Measurements from ENCODE around the gene KIAA1217. TPM values are rescaled to one million over a fixed set of nuclear protein-coding genes. Genes with fewer than 3 reads are reported as not detected.

Gene KIAA1217
- total RNA-seq, 1 experiment from 2014 or later, result 48.3 TPM

GRCh38 chr10:24299578-24300260, 90.8 kb downstream of the KIAA1217 start:
- peak; percentile 23 for DNase-seq (ENCODE audit: unreplicated experiment)
- Mint-ChIP-seq H3K27ac (ENCODE audit: low read depth, unreplicated experiment) (peak overlapping the region; percentile 73), H3K4me1 (ENCODE audit: insufficient read depth, unreplicated experiment) (peaks cover 9% of the 10 kb centered on the region), H3K36me3 (ENCODE audit: insufficient read depth, unreplicated experiment) (peaks cover 13% of the 10 kb centered on the region), H3K9me3 (ENCODE audit: unreplicated experiment) (no peaks in the 10 kb centered on the region), H3K27me3 (ENCODE audit: insufficient read depth, unreplicated experiment) (no peaks in the 10 kb centered on the region), H3K4me3 (ENCODE audit: unreplicated experiment) (no peak overlapping the region)
- CTCF ChIA-PET, result interaction anchor here (0.5 to 1.0 kb wide), 3 partner anchors 15 to 78 kb away, joined by 3 read pairs; no protein-coding TSS in a partner anchor
- POLR2A ChIA-PET, result interaction anchor here (0.9 kb wide), 1 partner anchor 43 kb away, joined by 3 read pairs; no protein-coding TSS in a partner anchor
- BruUV-seq (replicated peaks), result no TSS peak
- TF ChIP-seq CTCF (IDR thresholded peaks at IDR 0.05; ENCODE audit: unreplicated experiment), result no peak
- intact Hi-C loops (cut with micrococcal nuclease), result no loop called here

- H3K4me1 Mint-ChIP-seq (ENCODE audit: insufficient read depth, unreplicated experiment), result peaks cover 30% of the 10 kb centered on the region
- DNase-seq (ENCODE audit: unreplicated experiment), result no peak
- CTCF ChIA-PET, result interaction anchor here (0.6 to 0.7 kb wide), 2 partner anchors 11 to 56 kb away, joined by 3 read pairs; no protein-coding TSS in a partner anchor
- H3K4me3 Mint-ChIP-seq (ENCODE audit: unreplicated experiment), result no peak overlapping the region
- POLR2A ChIA-PET, result no interaction called here
- intact Hi-C loops (cut with micrococcal nuclease), result no loop called here
- BruUV-seq (replicated peaks), result no TSS peak
- no peak overlapping the region for H3K27ac Mint-ChIP-seq (ENCODE audit: low read depth, unreplicated experiment)
- no peaks in the 10 kb centered on the region for H3K27me3 Mint-ChIP-seq (ENCODE audit: insufficient read depth, unreplicated experiment)
- H3K9me3 Mint-ChIP-seq (ENCODE audit: unreplicated experiment), result no peaks in the 10 kb centered on the region
- TF ChIP-seq CTCF (IDR thresholded peaks at IDR 0.05; ENCODE audit: unreplicated experiment), result no peak
- H3K36me3 Mint-ChIP-seq (ENCODE audit: insufficient read depth, unreplicated experiment), result peaks cover 19% of the 10 kb centered on the region
Measured at GRCh38 chr10:24303522-24304310, 94.8 kb downstream of the KIAA1217 start.

GRCh38 chr10:24305551-24306506, 96.9 kb downstream of the KIAA1217 start:
- peaks cover 25% of the 10 kb centered on the region for H3K4me1 Mint-ChIP-seq (ENCODE audit: insufficient read depth, unreplicated experiment)
- ChIA-PET CTCF (interaction anchor here (1.3 to 1.9 kb wide), 3 partner anchors 14 to 311 kb away, joined by 3 to 9 read pairs (median 6); no protein-coding TSS in a partner anchor), POLR2A (interaction anchor here (0.6 to 1.2 kb wide), 4 partner anchors 9 to 77 kb away, joined by 3 to 4 read pairs (median 4); no protein-coding TSS in a partner anchor)
- no peaks in the 10 kb centered on the region for H3K27me3 Mint-ChIP-seq (ENCODE audit: insufficient read depth, unreplicated experiment)
- BruUV-seq (replicated peaks), result no TSS peak
- DNase-seq (ENCODE audit: unreplicated experiment), result no peak
- H3K4me3 Mint-ChIP-seq (ENCODE audit: unreplicated experiment), result no peak overlapping the region
- no peak overlapping the region for H3K27ac Mint-ChIP-seq (ENCODE audit: low read depth, unreplicated experiment)
- TF ChIP-seq CTCF (IDR thresholded peaks at IDR 0.05; ENCODE audit: unreplicated experiment), result no peak
- H3K36me3 Mint-ChIP-seq (ENCODE audit: insufficient read depth, unreplicated experiment), result peaks cover 17% of the 10 kb centered on the region
- H3K9me3 Mint-ChIP-seq (ENCODE audit: unreplicated experiment), result no peaks in the 10 kb centered on the region
- intact Hi-C loops (cut with micrococcal nuclease), result no loop called here
